Measurements from ENCODE around the gene ACSL1. TPM values are rescaled to one million over a fixed set of nuclear protein-coding genes. Genes with fewer than 3 reads are reported as not detected.

ACSL1 gene
- total RNA-seq, 1 donor from 2014 or later = 287 TPM

DNA sequence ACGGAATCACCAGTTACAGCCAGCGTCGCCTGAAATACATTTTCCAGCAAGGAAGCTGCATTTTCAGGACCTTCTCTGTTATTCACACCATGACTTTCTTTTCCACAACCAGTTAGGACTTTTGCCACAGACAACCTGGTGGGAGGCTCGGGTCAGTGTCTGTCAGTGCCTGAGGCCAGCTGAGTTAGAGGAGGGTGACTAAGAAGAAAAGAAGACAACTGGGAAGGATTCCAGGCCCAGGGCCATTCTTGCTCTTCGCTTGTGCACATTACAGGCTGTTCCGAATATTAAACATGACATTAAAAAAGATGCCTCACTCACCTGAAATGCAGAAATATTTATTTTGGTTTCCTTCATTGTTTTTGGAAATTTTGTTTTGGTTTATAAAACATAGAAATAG lies 70.5 kb downstream of the ACSL1 start:
- TF ChIP-seq, protein P1, sequence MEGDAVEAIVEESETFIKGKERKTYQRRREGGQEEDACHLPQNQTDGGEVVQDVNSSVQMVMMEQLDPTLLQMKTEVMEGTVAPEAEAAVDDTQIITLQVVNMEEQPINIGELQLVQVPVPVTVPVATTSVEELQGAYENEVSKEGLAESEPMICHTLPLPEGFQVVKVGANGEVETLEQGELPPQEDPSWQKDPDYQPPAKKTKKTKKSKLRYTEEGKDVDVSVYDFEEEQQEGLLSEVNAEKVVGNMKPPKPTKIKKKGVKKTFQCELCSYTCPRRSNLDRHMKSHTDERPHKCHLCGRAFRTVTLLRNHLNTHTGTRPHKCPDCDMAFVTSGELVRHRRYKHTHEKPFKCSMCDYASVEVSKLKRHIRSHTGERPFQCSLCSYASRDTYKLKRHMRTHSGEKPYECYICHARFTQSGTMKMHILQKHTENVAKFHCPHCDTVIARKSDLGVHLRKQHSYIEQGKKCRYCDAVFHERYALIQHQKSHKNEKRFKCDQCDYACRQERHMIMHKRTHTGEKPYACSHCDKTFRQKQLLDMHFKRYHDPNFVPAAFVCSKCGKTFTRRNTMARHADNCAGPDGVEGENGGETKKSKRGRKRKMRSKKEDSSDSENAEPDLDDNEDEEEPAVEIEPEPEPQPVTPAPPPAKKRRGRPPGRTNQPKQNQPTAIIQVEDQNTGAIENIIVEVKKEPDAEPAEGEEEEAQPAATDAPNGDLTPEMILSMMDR (IDR thresholded peaks at IDR 0.05) = no peak
- H3K36me3 ChIP-seq = peaks cover 43% of the 10 kb centered on the region
- no peak overlapping the region for H3K4me3 ChIP-seq
- H3K4me1 ChIP-seq = no peaks in the 10 kb centered on the region
- H3K9me3 ChIP-seq = no peaks in the 10 kb centered on the region
- no peak overlapping the region for H3K27ac ChIP-seq
- DNase-seq (no peak), ATAC-seq (no peak)
- no peaks in the 10 kb centered on the region for H3K27me3 ChIP-seq
- intact Hi-C loops (cut with DNase I) = no loop called here

- Histone ChIP-seq H3K9me3 (no peaks in the 10 kb centered on the region), H3K4me3 (no peak overlapping the region), H3K27me3 (no peaks in the 10 kb centered on the region), H3K27ac (no peak overlapping the region), H3K36me3 (peaks cover 31% of the 10 kb centered on the region), H3K4me1 (peaks cover 6% of the 10 kb centered on the region)
- intact Hi-C loops (cut with DNase I) = no loop called here
- DNase-seq (no peak), ATAC-seq (no peak)
- TF ChIP-seq, protein P1 (IDR thresholded peaks at IDR 0.05) = no peak
Observed at GRCh38 chr4:184752496-184753275, 73.1 kb downstream of the ACSL1 start.

GRCh38 chr4:184751585-184751956 lies 74.2 kb downstream of the ACSL1 start:
- H3K4me3 ChIP-seq = no peak overlapping the region
- DNase-seq = no peak
- peaks cover 17% of the 10 kb centered on the region for H3K4me1 ChIP-seq
- intact Hi-C loops (cut with DNase I) = no loop called here
- H3K27ac ChIP-seq = no peak overlapping the region
- TF ChIP-seq, protein P1 (IDR thresholded peaks at IDR 0.05) = no peak
- peaks cover 20% of the 10 kb centered on the region for H3K36me3 ChIP-seq
- H3K9me3 ChIP-seq = no peaks in the 10 kb centered on the region
- H3K27me3 ChIP-seq = no peaks in the 10 kb centered on the region
- no peak for ATAC-seq

GRCh38 chr4:184750926-184751584 lies 74.7 kb downstream of the ACSL1 start:
- no peak for ATAC-seq

DNA sequence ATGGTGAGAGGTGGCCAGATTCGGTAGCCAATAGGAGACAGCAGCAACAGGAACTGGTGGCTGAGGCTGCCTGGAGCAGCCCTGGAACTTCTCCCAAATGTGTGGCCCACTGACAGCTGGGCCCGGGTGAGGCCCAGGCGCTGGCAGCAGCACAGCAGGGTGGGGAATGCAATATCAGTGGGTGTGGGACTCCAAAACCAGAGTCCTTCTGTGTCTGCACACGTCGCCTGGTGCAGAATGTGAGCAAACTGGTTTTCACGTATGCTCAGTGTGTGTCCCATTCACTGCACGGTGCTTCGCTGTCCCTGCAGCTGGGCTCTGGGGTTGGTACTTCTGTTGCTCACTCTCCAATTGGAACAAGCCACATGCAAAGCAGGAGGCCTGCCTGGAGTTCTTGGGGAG lies 77.5 kb downstream of the ACSL1 start:
- Histone ChIP-seq H3K4me1 (peaks cover 23% of the 10 kb centered on the region), H3K27ac (peak overlapping the region; percentile 78), H3K27me3 (no peaks in the 10 kb centered on the region), H3K4me3 (no peak overlapping the region), H3K9me3 (no peaks in the 10 kb centered on the region), H3K36me3 (no peaks in the 10 kb centered on the region)
- peak; percentile 75 for ATAC-seq
- DNase-seq = peak; percentile 71
- TF ChIP-seq, protein P1 (IDR thresholded peaks at IDR 0.05) = no peak
- intact Hi-C loops (cut with DNase I) = no loop called here

More at GRCh38 chr4:184750926-184751584, 74.7 kb downstream of the ACSL1 start:
- TF ChIP-seq, protein P1 (IDR thresholded peaks at IDR 0.05) = no peak
- Histone ChIP-seq H3K4me1 (peaks cover 21% of the 10 kb centered on the region), H3K9me3 (no peaks in the 10 kb centered on the region), H3K27me3 (no peaks in the 10 kb centered on the region), H3K4me3 (no peak overlapping the region), H3K36me3 (peaks cover 15% of the 10 kb centered on the region), H3K27ac (no peak overlapping the region)
- no peak for DNase-seq
- intact Hi-C loops (cut with DNase I) = no loop called here
